ENCODE data around the gene ANKRD13C.
"Not testable (repeated sequence)": the region's sequence is repeated elsewhere in the genome, so short reads cannot be mapped to it uniquely, and the experiment has no call there.

Gene ANKRD13C

DNA sequence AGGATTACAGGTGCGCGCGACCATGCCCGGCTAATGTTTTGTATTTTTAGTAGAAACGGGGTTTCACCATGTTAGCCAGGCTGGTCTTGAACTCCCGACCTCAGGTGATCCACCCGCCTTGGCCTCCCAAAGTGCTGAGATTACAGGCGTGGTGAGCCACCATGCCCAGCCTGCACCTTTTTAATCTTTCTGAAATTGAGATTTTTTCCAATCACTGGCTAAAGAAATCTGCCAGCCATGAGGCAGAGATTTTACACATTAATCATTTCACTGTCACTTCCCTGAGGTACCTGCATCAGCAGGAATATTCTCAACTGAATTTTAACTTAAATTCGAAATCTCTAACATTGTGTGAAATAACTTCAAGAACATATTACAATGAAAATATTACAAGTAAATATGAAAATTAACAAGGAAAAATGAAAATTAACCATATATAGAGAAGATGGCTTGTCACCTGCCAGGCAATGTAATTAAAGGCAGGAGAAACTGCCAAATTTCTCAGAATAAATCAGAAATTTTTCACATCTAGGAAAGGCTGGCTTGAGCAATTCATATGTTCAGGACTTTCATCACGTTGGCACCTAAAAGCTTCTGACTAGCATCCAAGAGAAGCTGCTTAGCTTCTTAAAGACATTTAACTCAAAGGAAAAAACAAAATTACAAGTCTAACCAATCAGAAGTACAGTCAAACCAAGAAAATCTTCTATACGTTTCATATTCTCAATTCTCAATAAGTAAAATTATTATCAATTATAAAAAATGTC, 5.9 kb downstream of the ANKRD13C start:
- Histone ChIP-seq H3K14ac (ENCODE audit: low read length) (no peak overlapping the region), H3K79me1 (ENCODE audit: low read length) (no peaks in the 10 kb centered on the region), H3K79me2 (ENCODE audit: control insufficient read depth, insufficient read depth, low read length, poor library complexity) (peaks cover 5% of the 10 kb centered on the region), H3K9me3 (ENCODE audit: insufficient read depth, low read depth, low read length) (no peaks in the 10 kb centered on the region), H3K4me2 (ENCODE audit: low read length) (no peak overlapping the region), H3K4me1 (ENCODE audit: control insufficient read depth in 1 of 2, insufficient read depth in 2 of 2, low read length in 2 of 2) (no peaks in the 10 kb centered on the region), H4K12ac (ENCODE audit: low read depth, low read length) (no peak overlapping the region), H4K91ac (ENCODE audit: low read depth, low read length) (no peak overlapping the region), H3K27ac (ENCODE audit: low read depth, low read length) (no peak overlapping the region), H3K4me3 (ENCODE audit: low read depth, low read length) (no peak overlapping the region), H3K18ac (ENCODE audit: low read length) (no peak overlapping the region), H3K9ac (ENCODE audit: low read length) (no peak overlapping the region), H4K8ac (ENCODE audit: low read depth, low read length) (no peak overlapping the region), H2AFZ (ENCODE audit: insufficient read depth, low read length, poor library complexity) (no peak overlapping the region), H3K27me3 (ENCODE audit: insufficient read depth, low read length) (no peaks in the 10 kb centered on the region), H2BK12ac (ENCODE audit: low read length) (no peak overlapping the region), H2BK120ac (ENCODE audit: insufficient read depth, low read length, poor library complexity) (no peak overlapping the region), H2BK5ac (ENCODE audit: low read depth, low read length, poor library complexity) (no peak overlapping the region), H3K36me3 (ENCODE audit: control insufficient read depth in 1 of 2, insufficient read depth in 2 of 2, low read length in 2 of 2) (peaks cover 3 to 6% of the 10 kb centered on the region in 2 experiments), H3K4ac (ENCODE audit: low read depth, low read length) (peak overlapping the region; percentile 79), H3K23ac (ENCODE audit: low read length) (no peak overlapping the region), H2AK5ac (ENCODE audit: low read length) (no peak overlapping the region)
- WGBS (ENCODE audit: extremely low coverage, insufficient coverage, insufficient read length): 100% methylated on average over 1 of the region's 11 CpGs
- DNase-seq: no peak

- not testable (repeated sequence) for H2AK5ac ChIP-seq (ENCODE audit: low read length); H3K4ac ChIP-seq (ENCODE audit: low read depth, low read length); H3K4me3 ChIP-seq (ENCODE audit: low read depth, low read length); H3K14ac ChIP-seq (ENCODE audit: low read length); H4K12ac ChIP-seq (ENCODE audit: low read depth, low read length); H3K79me2 ChIP-seq (ENCODE audit: control insufficient read depth, insufficient read depth, low read length, poor library complexity); H2BK5ac ChIP-seq (ENCODE audit: low read depth, low read length, poor library complexity); H3K23ac ChIP-seq (ENCODE audit: low read length); H3K27ac ChIP-seq (ENCODE audit: low read depth, low read length); H3K79me1 ChIP-seq (ENCODE audit: low read length); H3K9ac ChIP-seq (ENCODE audit: low read length); H2BK120ac ChIP-seq (ENCODE audit: insufficient read depth, low read length, poor library complexity); H3K18ac ChIP-seq (ENCODE audit: low read length); H2AFZ ChIP-seq (ENCODE audit: insufficient read depth, low read length, poor library complexity); H4K8ac ChIP-seq (ENCODE audit: low read depth, low read length); H3K9me3 ChIP-seq (ENCODE audit: insufficient read depth, low read depth, low read length); H4K91ac ChIP-seq (ENCODE audit: low read depth, low read length); H3K4me1 ChIP-seq (ENCODE audit: control insufficient read depth in 1 of 2, insufficient read depth in 2 of 2, low read length in 2 of 2); DNase-seq; H2BK12ac ChIP-seq (ENCODE audit: low read length); H3K27me3 ChIP-seq (ENCODE audit: insufficient read depth, low read length); H3K36me3 ChIP-seq (ENCODE audit: control insufficient read depth in 1 of 2, insufficient read depth in 2 of 2, low read length in 2 of 2); H3K4me2 ChIP-seq (ENCODE audit: low read length)
- no CpG with 5 or more reads among the region's 3 CpGs for WGBS (ENCODE audit: extremely low coverage, insufficient coverage, insufficient read length)
Observed at GRCh38 chr1:70339644-70340043, 14.9 kb downstream of the ANKRD13C start.

DNA sequence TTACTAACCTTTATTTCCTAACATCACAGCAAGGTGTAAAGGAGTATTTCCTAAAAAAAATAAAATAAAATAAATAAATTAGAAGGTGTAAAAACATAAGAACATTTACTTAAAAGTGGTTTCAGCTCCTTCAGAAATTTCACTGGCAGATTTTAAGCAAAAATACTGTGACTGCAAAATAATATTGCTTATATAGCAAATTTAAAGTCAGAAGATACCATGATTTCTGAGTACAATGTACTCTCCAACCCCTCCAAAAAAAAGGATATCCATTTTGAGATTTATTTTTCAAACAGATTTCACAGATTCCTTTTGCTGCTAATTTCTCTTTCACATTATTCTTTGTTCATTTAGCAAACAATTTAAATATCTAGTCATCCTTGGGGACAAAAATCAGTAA, 18.5 kb downstream of the ANKRD13C start:
- Histone ChIP-seq H3K23ac (ENCODE audit: low read length) (no peak overlapping the region), H3K4me2 (ENCODE audit: low read length) (no peak overlapping the region), H3K27me3 (ENCODE audit: insufficient read depth, low read length) (no peaks in the 10 kb centered on the region), H2BK12ac (ENCODE audit: low read length) (no peak overlapping the region), H2BK120ac (ENCODE audit: insufficient read depth, low read length, poor library complexity) (no peak overlapping the region), H4K91ac (ENCODE audit: low read depth, low read length) (no peak overlapping the region), H3K27ac (ENCODE audit: low read depth, low read length) (no peak overlapping the region), H3K36me3 (ENCODE audit: control insufficient read depth in 1 of 2, insufficient read depth in 2 of 2, low read length in 2 of 2) (peaks cover 8 to 13% of the 10 kb centered on the region in 2 experiments), H3K79me2 (ENCODE audit: control insufficient read depth, insufficient read depth, low read length, poor library complexity) (no peaks in the 10 kb centered on the region), H4K8ac (ENCODE audit: low read depth, low read length) (no peak overlapping the region), H3K4ac (ENCODE audit: low read depth, low read length) (no peak overlapping the region), H2AK5ac (ENCODE audit: low read length) (no peak overlapping the region), H3K9ac (ENCODE audit: low read length) (no peak overlapping the region), H3K79me1 (ENCODE audit: low read length) (no peaks in the 10 kb centered on the region), H3K14ac (ENCODE audit: low read length) (no peak overlapping the region), H2AFZ (ENCODE audit: insufficient read depth, low read length, poor library complexity) (no peak overlapping the region), H3K9me3 (ENCODE audit: insufficient read depth, low read depth, low read length) (no peaks in the 10 kb centered on the region), H2BK5ac (ENCODE audit: low read depth, low read length, poor library complexity) (no peak overlapping the region), H3K18ac (ENCODE audit: low read length) (no peak overlapping the region), H3K4me3 (ENCODE audit: low read depth, low read length) (no peak overlapping the region), H3K4me1 (ENCODE audit: control insufficient read depth in 1 of 2, insufficient read depth in 2 of 2, low read length in 2 of 2) (no peaks in the 10 kb centered on the region), H4K12ac (ENCODE audit: low read depth, low read length) (no peak overlapping the region)
- DNase-seq: no peak

DNA sequence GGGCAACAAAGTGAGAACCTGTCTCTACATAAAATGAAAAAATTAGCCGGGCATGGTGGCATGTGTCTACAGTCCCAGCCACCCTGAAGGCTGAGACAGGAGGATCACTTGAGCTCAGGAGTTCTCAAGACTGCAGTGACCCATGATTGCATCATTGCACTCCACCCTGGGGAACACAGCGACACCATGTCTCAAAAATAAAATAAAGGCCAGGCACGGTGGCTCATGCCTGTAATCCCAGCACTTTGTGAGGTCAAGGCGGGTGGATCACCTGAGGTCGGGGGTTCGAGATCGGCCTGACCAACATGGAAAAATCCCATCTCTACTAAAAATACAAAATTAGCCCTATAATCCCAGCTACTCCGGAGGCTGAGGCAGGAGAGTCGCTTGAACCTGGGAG, 20.1 kb downstream of the ANKRD13C start:
- Histone ChIP-seq H3K4me3 (ENCODE audit: low read depth, low read length) (no peak overlapping the region), H4K12ac (ENCODE audit: low read depth, low read length) (peak overlapping the region; percentile 72), H3K4me2 (ENCODE audit: low read length) (no peak overlapping the region), H3K9ac (ENCODE audit: low read length) (no peak overlapping the region), H2AK5ac (ENCODE audit: low read length) (no peak overlapping the region), H3K79me2 (ENCODE audit: control insufficient read depth, insufficient read depth, low read length, poor library complexity) (no peaks in the 10 kb centered on the region), H4K91ac (ENCODE audit: low read depth, low read length) (no peak overlapping the region), H3K4me1 (ENCODE audit: control insufficient read depth in 1 of 2, insufficient read depth in 2 of 2, low read length in 2 of 2) (no peaks in the 10 kb centered on the region), H4K8ac (ENCODE audit: low read depth, low read length) (no peak overlapping the region), H3K36me3 (ENCODE audit: control insufficient read depth in 1 of 2, insufficient read depth in 2 of 2, low read length in 2 of 2) (peaks cover 9 to 13% of the 10 kb centered on the region in 2 experiments), H3K27ac (ENCODE audit: low read depth, low read length) (no peak overlapping the region), H2AFZ (ENCODE audit: insufficient read depth, low read length, poor library complexity) (no peak overlapping the region), H2BK12ac (ENCODE audit: low read length) (no peak overlapping the region), H2BK120ac (ENCODE audit: insufficient read depth, low read length, poor library complexity) (no peak overlapping the region), H3K18ac (ENCODE audit: low read length) (no peak overlapping the region), H3K23ac (ENCODE audit: low read length) (no peak overlapping the region), H2BK5ac (ENCODE audit: low read depth, low read length, poor library complexity) (no peak overlapping the region), H3K14ac (ENCODE audit: low read length) (no peak overlapping the region), H3K79me1 (ENCODE audit: low read length) (no peaks in the 10 kb centered on the region), H3K4ac (ENCODE audit: low read depth, low read length) (no peak overlapping the region), H3K27me3 (ENCODE audit: insufficient read depth, low read length) (no peaks in the 10 kb centered on the region), H3K9me3 (ENCODE audit: insufficient read depth, low read depth, low read length) (no peaks in the 10 kb centered on the region)
- WGBS (ENCODE audit: extremely low coverage, insufficient coverage, insufficient read length): no CpG with 5 or more reads among the region's 9 CpGs
- no peak for DNase-seq

Measured in trophoblast cell (in vitro differentiated cells and primary cell).